ENCODE data around the gene TRIM23. TPM values are rescaled to one million over a fixed set of nuclear protein-coding genes. Genes with fewer than 3 reads are reported as not detected.
"Not testable (repeated sequence)": the region's sequence is repeated elsewhere in the genome, so short reads cannot be mapped to it uniquely, and the experiment has no call there.

Gene TRIM23
- total and polyA plus RNA-seq, 8 donors: 0.87 to 37.3 (median 2.9) TPM

GRCh38 chr5:65612298-65612907, 11.7 kb downstream of the TRIM23 start:
- H3K36me3 ChIP-seq: peaks cover 17 to 95% (median 84%) of the 10 kb centered on the region in 4 donors
- 79 to 86% (median 83%) methylated on average over 4 of the region's 4 CpGs for WGBS, 5 donors
- H3K4me3 ChIP-seq: no peak overlapping the region
- no peak for DNase-seq
- TF ChIP-seq POLR2AphosphoS5 (IDR thresholded peaks at IDR 0.05) (no peak), CTCF (IDR thresholded peaks at IDR 0.05) (no peak), EP300 (IDR thresholded peaks at IDR 0.05) (no peak), POLR2A (IDR thresholded peaks at IDR 0.05) (no peak)
- H3K27ac ChIP-seq: peak overlapping the region in 1 of 5 donors; percentile 25
- intact Hi-C loops (cut with DNase I; ENCODE audit: low total_unique reads): no loop called here
- H3K9me3 ChIP-seq: no peaks in the 10 kb centered on the region
- H3K27me3 ChIP-seq: no peaks in the 10 kb centered on the region
- peaks cover 0 to 6% (median 3%) of the 10 kb centered on the region in 4 donors for H3K4me1 ChIP-seq

- no peak for TF ChIP-seq POLR2A (IDR thresholded peaks at IDR 0.05)
- TF ChIP-seq EP300 (IDR thresholded peaks at IDR 0.05): no peak
- no peak for TF ChIP-seq CTCF (IDR thresholded peaks at IDR 0.05)
- TF ChIP-seq POLR2AphosphoS5 (IDR thresholded peaks at IDR 0.05): no peak
- Histone ChIP-seq H3K4me3 (no peak overlapping the region), H3K36me3 (peaks cover 17 to 95% (median 87%) of the 10 kb centered on the region in 4 donors), H3K4me1 (peaks cover 0 to 5% (median 0%) of the 10 kb centered on the region in 4 donors), H3K27me3 (no peaks in the 10 kb centered on the region), H3K27ac (peak overlapping the region in 1 of 5 donors; percentile 25), H3K9me3 (no peaks in the 10 kb centered on the region)
- intact Hi-C loops (cut with DNase I; ENCODE audit: low total_unique reads): no loop called here
- WGBS, 5 donors: 43 to 62% (median 49%) methylated on average over 3 of the region's 3 CpGs
- DNase-seq: peak in 1 of 2 donors; percentile 78
Observed at GRCh38 chr5:65611524-65611923, 12.6 kb downstream of the TRIM23 start.

GRCh38 chr5:65601761-65602160, 22.4 kb downstream of the TRIM23 start:
- H3K9me3 ChIP-seq; DNase-seq; H3K27me3 ChIP-seq; intact Hi-C loops (cut with DNase I; ENCODE audit: low total_unique reads); H3K4me3 ChIP-seq; H3K4me1 ChIP-seq; H3K27ac ChIP-seq: not testable (repeated sequence)
- WGBS, 5 donors: 93 to 100% (median 97%) methylated on average over 1 of the region's 1 CpG
- peaks cover 26 to 100% (median 96%) of the 10 kb centered on the region in 4 donors for H3K36me3 ChIP-seq

- intact Hi-C loops (cut with DNase I; ENCODE audit: low total_unique reads): no loop called here
- Histone ChIP-seq H3K4me1 (no peaks in the 10 kb centered on the region), H3K9me3 (no peaks in the 10 kb centered on the region), H3K27me3 (no peaks in the 10 kb centered on the region), H3K4me3 (no peak overlapping the region), H3K27ac (no peak overlapping the region), H3K36me3 (peaks cover 26 to 100% (median 98%) of the 10 kb centered on the region in 4 donors)
- no peak for TF ChIP-seq CTCF (IDR thresholded peaks at IDR 0.05)
- TF ChIP-seq POLR2A (IDR thresholded peaks at IDR 0.05): no peak
- TF ChIP-seq POLR2AphosphoS5 (IDR thresholded peaks at IDR 0.05): no peak
- TF ChIP-seq EP300 (IDR thresholded peaks at IDR 0.05): no peak
- WGBS, 5 donors: 92 to 99% (median 93%) methylated on average over 2 of the region's 2 CpGs
- no peak for DNase-seq
Observed at GRCh38 chr5:65588694-65589093, 35.4 kb downstream of the TRIM23 start.

- no peaks in the 10 kb centered on the region for H3K9me3 ChIP-seq
- no peak overlapping the region for H3K27ac ChIP-seq
- DNase-seq: no peak
- no peaks in the 10 kb centered on the region for H3K27me3 ChIP-seq
- H3K4me1 ChIP-seq: no peaks in the 10 kb centered on the region
- intact Hi-C loops (cut with DNase I; ENCODE audit: low total_unique reads): no loop called here
- no peak overlapping the region for H3K4me3 ChIP-seq
- TF ChIP-seq POLR2AphosphoS5 (IDR thresholded peaks at IDR 0.05): no peak
- TF ChIP-seq EP300 (IDR thresholded peaks at IDR 0.05): no peak
- TF ChIP-seq POLR2A (IDR thresholded peaks at IDR 0.05): no peak
- no peak for TF ChIP-seq CTCF (IDR thresholded peaks at IDR 0.05)
- peaks cover 3 to 79% (median 76%) of the 10 kb centered on the region in 4 donors for H3K36me3 ChIP-seq
Observed at GRCh38 chr5:65577141-65577540, 47.0 kb downstream of the TRIM23 start.
